HK-2 (cell line): ENCODE measurements around the gene NBAS.
A peak's percentile ranks its signal among the peaks of the same experiment; 100 is the strongest.
"Not testable (repeated sequence)": the region's sequence is repeated elsewhere in the genome, so short reads cannot be mapped to it uniquely, and the experiment has no call there.

Source experiments
- DNase-seq: peaks from one replicate; pipeline ENCODE4 v3.0.0-alpha.2; 2018; ENCODE audit not compliant: unreplicated experiment

The NBAS gene

DNA sequence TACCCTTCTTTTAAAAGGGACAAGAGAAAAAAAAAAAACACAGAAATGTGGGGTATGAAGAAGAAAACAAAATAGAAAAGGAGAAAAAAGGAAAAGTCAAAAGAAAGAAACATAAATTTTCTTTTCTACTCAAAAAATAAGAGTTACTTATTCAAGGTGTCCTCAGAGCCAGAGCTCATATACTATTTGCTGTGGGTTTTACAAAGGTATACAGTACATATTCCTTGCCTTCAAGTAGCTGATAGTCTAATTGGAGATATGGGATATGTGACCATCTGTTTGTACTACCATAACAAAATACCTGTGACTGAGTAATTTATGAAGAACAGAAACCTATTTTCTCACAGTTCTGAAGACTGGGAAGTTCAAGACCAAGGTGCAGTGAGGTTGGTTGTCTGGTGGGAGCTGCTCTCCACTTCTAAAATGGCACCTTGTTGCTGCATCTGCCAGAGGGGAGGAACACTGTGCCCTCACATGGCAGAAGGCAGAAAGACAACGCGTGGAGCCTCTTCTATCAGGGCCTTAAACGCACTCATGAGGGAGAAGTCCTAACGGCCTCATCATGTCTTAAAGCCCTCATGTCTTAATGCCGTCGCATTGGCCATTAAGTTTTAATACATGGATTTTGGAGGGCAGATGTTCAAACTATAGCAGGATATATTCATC is 33.9 kb downstream of the NBAS start:
- DNase-seq, result no peak

DNA sequence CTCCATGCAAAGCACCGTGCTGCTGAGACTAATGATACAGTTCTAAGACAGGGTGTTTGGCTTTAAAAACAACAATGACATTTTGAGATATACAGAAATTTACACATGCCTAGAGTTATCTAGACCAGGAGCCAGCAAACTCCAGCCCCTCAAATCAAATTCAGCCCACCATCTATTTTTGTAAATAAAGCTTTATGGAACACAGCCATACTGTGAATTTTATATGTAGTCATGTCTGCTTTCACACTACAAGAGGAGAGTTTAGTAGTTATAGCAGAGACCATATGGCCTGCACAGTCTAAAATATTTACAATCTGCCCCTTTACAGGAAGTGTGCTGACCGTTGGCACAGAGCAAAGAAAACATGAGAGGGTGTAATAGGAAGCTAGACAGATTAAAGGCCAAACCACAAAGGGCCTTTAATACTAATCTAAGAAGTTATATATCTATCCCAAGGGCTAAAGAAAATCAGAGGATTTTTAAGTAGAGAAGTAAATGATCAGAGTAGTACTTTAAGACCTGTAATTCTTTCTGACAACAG is 39.4 kb downstream of the NBAS start:
- no peak for DNase-seq

DNA sequence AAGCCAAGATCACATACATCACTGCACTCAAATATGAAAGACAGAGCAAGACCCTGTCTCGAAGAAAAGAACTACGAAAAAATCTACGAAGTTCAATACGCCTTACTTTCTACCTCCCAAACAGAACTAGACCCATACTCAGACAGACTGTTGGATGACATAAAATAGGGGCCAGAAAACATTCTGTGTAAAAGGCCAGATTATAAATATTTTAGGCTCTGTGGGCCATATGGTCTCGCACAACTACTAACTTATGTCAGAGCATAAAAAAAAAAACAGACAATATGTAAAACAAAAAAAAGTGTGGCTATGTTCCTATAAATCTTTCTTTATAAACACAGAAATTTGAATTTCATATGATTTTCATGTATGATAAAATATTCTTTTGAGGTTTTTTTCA is 40.8 kb downstream of the NBAS start:
- no peak for DNase-seq

GRCh38 chr2:15518759-15519158 is 42.4 kb downstream of the NBAS start:
- not testable (repeated sequence) for DNase-seq

DNA sequence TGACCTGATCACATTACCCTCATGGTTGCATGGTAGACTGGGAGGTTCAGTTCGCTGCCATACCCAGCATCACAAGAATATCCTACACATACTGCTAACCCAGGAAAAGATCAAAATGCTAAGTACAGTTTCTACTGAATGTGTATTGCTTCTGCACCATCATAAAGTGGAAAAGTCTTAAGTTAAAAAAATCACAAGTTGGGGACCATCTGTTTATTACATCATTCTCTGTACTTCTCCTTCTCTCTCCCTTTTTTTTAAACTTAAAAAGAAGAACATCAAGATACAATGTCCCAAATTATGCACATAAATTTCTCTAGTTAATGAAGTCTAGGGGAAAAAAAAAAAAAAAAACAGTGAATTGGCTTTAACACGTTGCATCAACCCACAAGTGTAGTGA is 43.3 kb downstream of the NBAS start:
- no peak for DNase-seq

GRCh38 chr2:15511686-15512085 is 49.4 kb downstream of the NBAS start:
- DNase-seq, result no peak

DNA sequence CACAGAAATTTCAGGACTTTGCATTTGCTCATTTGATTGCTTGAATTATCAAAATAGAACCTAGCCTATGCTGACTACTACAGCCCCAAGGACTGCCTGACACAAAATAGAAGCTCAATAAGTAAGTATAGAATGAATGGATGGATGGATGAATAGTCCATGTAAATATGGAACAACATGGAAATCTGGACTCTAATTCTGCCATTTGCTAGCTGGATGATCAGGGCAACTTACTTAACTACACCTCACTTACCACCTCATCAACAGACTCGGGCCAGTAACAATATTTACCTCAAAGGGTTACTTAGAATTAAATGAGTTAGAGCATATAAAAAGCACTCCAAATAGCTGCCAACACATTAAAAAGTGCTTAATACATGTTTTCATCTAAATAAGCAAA is 50.6 kb downstream of the NBAS start:
- no peak for DNase-seq

DNA sequence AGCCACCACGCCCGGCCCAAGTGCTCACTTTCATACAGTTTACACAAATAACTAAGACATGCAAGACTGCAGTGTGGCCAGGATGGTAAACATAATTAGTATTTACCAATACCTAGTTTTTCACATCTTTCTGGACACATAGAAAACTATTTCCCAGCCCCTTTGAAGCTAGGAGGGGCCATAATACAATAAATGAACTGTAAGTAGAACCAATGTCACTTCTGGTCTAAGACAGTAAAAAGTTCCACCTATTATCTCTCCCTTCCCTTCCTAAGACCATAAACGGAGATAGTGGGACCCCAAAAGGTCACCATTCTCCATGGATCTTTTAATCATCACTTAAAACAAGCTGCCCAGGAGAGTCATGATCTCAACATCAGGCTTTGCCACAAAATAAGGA is 51.0 kb downstream of the NBAS start:
- DNase-seq, result no peak

GRCh38 chr2:15507697-15508096 is 53.4 kb downstream of the NBAS start:
- no peak for DNase-seq

DNA sequence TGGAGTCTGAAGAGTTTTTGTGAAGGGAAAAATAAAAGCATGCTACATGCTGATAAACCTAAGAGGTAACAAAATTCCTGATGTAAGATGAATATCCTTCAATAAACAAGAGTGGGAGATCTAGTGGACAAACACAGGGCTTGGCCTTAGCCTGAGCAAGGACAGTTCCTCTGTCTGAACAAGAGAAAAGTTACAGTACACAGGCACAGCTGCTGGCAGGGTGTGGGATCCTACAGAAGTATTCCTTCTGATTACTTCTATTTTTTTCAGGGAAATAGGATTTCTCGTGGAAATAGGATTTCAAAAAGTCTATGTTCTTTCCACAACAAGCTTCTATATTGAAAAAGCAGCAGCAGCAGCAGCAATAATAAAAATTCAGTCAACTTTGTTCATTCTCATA is 54.1 kb downstream of the NBAS start:
- DNase-seq, result no peak

GRCh38 chr2:15506229-15506819 is 54.8 kb downstream of the NBAS start:
- DNase-seq, result no peak

GRCh38 chr2:15504882-15505663 is 56.1 kb downstream of the NBAS start:
- no peak for DNase-seq

DNA sequence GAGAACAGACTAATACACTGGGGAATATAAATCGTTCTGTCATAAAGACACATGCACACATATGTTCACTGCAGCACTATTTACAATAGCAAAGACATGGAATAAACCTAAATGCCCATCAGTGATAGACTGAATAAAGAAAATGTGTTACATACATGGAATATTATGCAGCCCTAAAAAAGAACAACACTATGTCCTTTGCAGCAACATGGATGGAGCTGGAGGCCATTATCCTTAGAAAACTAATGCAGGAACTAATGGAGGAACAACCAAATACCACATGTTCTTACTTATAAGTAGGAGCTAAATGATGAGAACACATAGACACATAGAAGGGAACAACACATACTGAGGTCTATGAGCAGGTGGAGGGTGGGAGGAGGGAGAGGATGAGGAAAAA is 61.9 kb downstream of the NBAS start:
- DNase-seq, result not testable (repeated sequence)

GRCh38 chr2:15498554-15498953 is 62.6 kb downstream of the NBAS start:
- no peak for DNase-seq

DNA sequence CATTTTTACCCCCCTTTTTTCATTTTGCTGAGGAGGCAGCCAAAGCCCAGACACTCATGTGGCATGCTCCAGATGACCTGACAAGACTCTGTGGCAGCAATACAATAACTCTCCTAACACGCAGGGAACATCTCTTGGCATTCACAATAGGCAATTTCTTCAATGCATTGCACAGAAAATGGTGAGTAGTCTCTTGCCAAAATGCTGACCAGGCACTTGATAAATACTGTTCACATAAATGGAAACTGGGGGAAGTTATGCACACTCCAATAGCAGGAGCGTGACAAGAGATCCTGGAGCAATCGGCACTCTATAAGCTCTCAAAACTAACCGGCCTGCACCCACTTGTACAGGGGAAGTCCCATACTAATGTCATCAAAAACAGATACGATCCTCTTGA is 66.3 kb downstream of the NBAS start:
- DNase-seq, result no peak

- no peak for DNase-seq
These were observed 68.3 kb downstream of the NBAS start for GRCh38 chr2:15492773-15493325.

DNA sequence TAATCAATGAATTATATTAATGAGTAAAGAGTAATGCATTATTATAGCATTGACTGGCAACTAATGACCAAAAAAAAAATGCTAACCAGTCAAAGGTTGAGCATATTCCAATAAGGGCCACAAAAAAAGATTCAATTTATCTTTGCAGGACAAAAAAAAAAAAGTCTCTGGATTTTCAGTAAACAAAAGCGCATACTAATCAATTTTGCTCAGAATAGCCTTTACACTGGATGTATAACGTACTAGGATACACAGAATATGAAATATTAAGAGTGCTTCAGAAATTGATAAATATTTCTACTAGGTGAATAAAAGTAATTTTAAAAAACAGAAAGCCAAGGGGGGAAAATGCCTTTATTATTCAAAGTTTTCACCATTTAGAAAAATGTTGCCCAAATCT is 74.4 kb downstream of the NBAS start:
- no peak for DNase-seq

DNA sequence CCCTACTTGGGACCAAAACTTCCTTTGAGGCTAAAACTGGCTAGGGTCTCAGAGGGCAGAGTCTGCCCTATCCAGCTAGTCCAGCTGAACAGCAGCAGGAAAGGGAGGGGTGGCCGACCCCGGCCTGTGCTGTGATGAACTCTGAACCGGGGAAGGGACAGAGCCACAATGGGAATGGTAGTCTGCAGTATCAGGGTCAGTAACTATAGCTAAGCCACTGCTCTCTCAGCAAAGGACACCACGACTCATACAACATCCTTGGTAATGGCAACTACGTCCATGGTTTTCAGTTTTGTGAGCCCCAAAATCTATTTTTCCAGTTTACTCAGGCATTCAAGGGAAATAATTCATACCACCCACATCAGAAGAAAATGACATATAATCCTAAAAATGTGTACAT is 75.2 kb downstream of the NBAS start:
- DNase-seq, result no peak

- DNase-seq, result no peak
These were observed 80.1 kb downstream of the NBAS start for GRCh38 chr2:15481000-15481399.

GRCh38 chr2:15480552-15480951 is 80.6 kb downstream of the NBAS start:
- DNase-seq, result no peak

DNA sequence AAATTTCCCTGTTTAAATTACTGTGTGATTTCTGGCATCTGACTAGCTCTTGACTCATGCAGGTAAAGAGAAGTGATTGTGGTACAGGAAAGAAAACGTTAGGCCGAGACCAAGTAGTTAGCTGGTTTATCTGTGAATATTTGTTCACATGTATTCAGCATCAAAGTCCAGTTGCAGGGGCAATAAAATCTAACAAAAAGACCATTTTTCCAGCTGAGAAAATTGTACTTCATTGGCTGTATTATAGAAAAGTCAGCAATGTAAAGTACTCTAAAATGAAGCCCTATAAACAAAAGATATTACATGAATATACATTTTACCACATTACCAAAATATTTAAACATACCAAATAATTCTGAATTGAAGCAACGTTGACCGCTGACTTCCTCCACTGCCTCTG is 88.3 kb downstream of the NBAS start:
- DNase-seq, result no peak

DNA sequence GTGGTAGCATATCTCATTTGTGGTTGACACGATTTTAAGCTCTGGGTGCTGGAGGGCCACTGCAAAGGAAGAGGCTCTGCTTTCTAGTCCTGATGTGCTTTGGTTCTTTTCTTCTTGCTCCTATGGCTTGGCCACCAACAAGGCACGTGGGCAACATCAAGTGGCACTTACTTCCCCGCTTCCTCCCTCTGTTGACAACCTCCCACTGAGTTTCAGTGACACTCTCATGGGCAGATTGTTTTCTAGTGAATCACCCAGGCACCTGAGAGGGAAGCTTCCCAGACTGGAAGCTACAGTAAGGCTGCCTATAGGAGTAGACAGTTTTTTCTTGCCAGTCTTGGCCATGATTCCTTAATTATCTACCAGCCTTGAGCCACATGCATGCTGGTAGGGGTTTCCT is 89.0 kb downstream of the NBAS start:
- DNase-seq, result peak; percentile 65

DNA sequence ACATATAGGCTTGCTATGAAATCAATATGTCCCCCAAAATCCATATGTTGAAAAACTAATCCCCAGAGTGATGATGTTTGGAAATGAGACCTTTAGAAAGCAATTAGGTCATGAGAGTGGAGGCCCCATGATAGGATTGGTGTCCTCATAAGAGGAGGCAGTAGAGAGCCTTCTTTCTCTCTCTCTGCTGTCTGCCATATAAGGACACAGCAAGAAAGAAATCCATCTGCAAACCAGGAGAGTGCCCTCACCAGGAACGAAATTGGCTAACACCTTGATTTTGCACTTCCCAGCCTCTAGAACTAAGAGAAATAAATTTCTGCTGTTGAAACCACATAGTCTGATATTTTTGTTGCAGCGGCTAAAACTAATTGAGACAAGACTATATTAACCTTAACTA is 89.5 kb downstream of the NBAS start:
- no peak for DNase-seq
